Measurements from ENCODE around the gene PTPRS. TPM values are rescaled to one million over a fixed set of nuclear protein-coding genes. Genes with fewer than 3 reads are reported as not detected.

PTPRS gene
- total and polyA plus RNA-seq, 9 of the 15 experiments (the other 6 are each of a cell fraction or from before 2014, with no cell fraction given), result 1.1 to 49.4 (median 14.1) TPM

DNA sequence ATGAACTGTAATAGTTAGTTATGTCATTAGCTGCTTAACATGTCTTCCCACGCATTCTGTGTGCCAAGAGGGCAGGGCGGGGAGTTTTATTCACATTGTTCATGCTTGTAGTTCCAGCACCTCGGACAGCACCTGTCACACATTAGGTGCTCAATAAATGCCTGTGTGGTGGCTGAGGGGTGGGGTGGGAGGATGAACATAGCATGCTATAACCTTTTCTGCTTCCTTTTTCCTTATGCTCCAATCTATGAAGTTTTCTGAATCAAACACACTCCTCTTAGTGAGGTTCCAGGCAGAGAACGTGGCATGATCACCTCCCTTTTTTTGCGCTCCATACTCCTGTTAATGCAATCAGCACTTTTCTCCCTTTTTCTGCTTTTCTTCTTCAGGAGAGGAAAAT is 15.8 kb upstream of the PTPRS start (continued):
- TF ChIP-seq MIER1 (IDR thresholded peaks at IDR 0.05; ENCODE audit: low read depth), result peak; percentile 90
- TF ChIP-seq SIN3B (IDR thresholded peaks at IDR 0.05; ENCODE audit: low read depth), result no peak
- TF ChIP-seq ZKSCAN8 (CRISPR knock-in tag; IDR thresholded peaks at IDR 0.05), result peak; percentile 93
- TF ChIP-seq BRD9 (IDR thresholded peaks at IDR 0.05; ENCODE audit: low read depth, partially characterized antibody), result no peak
- TF ChIP-seq KDM1A (IDR thresholded peaks at IDR 0.05), result peak; percentile 18 to 57; a peak in 1 of 4 replicates
- TF ChIP-seq, protein P1, sequence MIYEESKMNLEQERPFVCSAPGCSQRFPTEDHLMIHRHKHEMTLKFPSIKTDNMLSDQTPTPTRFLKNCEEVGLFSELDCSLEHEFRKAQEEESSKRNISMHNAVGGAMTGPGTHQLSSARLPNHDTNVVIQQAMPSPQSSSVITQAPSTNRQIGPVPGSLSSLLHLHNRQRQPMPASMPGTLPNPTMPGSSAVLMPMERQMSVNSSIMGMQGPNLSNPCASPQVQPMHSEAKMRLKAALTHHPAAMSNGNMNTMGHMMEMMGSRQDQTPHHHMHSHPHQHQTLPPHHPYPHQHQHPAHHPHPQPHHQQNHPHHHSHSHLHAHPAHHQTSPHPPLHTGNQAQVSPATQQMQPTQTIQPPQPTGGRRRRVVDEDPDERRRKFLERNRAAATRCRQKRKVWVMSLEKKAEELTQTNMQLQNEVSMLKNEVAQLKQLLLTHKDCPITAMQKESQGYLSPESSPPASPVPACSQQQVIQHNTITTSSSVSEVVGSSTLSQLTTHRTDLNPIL (CRISPR knock-in tag; IDR thresholded peaks at IDR 0.05), result no peak
- no peak for TF ChIP-seq THRAP3 (IDR thresholded peaks at IDR 0.05; ENCODE audit: borderline replicate concordance)
- TF ChIP-seq NEUROD1 (IDR thresholded peaks at IDR 0.05; ENCODE audit: borderline replicate concordance, low read depth, low read length, partially characterized antibody), result no peak
- 0 out of 2 replicates have a peak, but pooled peaks have one; percentile 57 for TF ChIP-seq BCOR (IDR thresholded peaks at IDR 0.05)
- TF ChIP-seq SMARCA5 (IDR thresholded peaks at IDR 0.05), result peak; percentile 91
- TF ChIP-seq ZKSCAN1 (IDR thresholded peaks at IDR 0.05; ENCODE audit: low read depth, low read length), result 0 out of 2 replicates have a peak, but pooled peaks have one; percentile 20
- TF ChIP-seq EHMT2 (IDR thresholded peaks at IDR 0.05), result peak; percentile 92
- TF ChIP-seq, protein P2, sequence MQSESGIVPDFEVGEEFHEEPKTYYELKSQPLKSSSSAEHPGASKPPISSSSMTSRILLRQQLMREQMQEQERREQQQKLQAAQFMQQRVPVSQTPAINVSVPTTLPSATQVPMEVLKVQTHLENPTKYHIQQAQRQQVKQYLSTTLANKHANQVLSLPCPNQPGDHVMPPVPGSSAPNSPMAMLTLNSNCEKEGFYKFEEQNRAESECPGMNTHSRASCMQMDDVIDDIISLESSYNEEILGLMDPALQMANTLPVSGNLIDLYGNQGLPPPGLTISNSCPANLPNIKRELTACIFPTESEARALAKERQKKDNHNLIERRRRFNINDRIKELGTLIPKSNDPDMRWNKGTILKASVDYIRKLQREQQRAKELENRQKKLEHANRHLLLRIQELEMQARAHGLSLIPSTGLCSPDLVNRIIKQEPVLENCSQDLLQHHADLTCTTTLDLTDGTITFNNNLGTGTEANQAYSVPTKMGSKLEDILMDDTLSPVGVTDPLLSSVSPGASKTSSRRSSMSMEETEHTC (IDR thresholded peaks at IDR 0.05), result no peak
- TF ChIP-seq, protein P3, sequence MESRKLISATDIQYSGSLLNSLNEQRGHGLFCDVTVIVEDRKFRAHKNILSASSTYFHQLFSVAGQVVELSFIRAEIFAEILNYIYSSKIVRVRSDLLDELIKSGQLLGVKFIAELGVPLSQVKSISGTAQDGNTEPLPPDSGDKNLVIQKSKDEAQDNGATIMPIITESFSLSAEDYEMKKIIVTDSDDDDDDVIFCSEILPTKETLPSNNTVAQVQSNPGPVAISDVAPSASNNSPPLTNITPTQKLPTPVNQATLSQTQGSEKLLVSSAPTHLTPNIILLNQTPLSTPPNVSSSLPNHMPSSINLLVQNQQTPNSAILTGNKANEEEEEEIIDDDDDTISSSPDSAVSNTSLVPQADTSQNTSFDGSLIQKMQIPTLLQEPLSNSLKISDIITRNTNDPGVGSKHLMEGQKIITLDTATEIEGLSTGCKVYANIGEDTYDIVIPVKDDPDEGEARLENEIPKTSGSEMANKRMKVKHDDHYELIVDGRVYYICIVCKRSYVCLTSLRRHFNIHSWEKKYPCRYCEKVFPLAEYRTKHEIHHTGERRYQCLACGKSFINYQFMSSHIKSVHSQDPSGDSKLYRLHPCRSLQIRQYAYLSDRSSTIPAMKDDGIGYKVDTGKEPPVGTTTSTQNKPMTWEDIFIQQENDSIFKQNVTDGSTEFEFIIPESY (CRISPR knock-in tag; IDR thresholded peaks at IDR 0.05), result peak; percentile 47; the same call in 1 of the 2 replicates
- TF ChIP-seq, protein P4, sequence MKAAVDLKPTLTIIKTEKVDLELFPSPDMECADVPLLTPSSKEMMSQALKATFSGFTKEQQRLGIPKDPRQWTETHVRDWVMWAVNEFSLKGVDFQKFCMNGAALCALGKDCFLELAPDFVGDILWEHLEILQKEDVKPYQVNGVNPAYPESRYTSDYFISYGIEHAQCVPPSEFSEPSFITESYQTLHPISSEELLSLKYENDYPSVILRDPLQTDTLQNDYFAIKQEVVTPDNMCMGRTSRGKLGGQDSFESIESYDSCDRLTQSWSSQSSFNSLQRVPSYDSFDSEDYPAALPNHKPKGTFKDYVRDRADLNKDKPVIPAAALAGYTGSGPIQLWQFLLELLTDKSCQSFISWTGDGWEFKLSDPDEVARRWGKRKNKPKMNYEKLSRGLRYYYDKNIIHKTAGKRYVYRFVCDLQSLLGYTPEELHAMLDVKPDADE (conservative IDR thresholded peaks at IDR 0.05; ENCODE audit: control insufficient read depth, low read depth, low read length), result no peak

Measured in K562 (cell line).